ENCODE data around the gene NAXD. TPM values are rescaled to one million over a fixed set of nuclear protein-coding genes. Genes with fewer than 3 reads are reported as not detected.

Gene NAXD
- polyA plus RNA-seq (58.1 and 60.5 TPM in 2 replicates), polyA minus RNA-seq (28.1 and 34.1 TPM in 2 replicates)

GRCh38 chr13:110615322-110616102, at the start of gene NAXD:
Gene NAXD (plus strand): TSS chr13:110615545. CDS start chr13:110615602, 57 bp downstream.
- peak within 1 kb of the TSS; percentile 65 for H3K27ac ChIP-seq (ENCODE audit: low read length)
- no peak for TF ChIP-seq EP300 (conservative IDR thresholded peaks at IDR 0.05; ENCODE audit: poor library complexity, severe bottlenecking)
- peak; percentile 67 for TF ChIP-seq MXI1 (conservative IDR thresholded peaks at IDR 0.05; ENCODE audit: poor library complexity, severe bottlenecking)
- peak; percentile 29 for TF ChIP-seq REST (IDR thresholded peaks at IDR 0.05; ENCODE audit: borderline replicate concordance)
- TF ChIP-seq RAD21 (conservative IDR thresholded peaks at IDR 0.05), result peak; percentile 32
- no peak for TF ChIP-seq CTCF (IDR thresholded peaks at IDR 0.05; ENCODE audit: poor library complexity, severe bottlenecking)
- TF ChIP-seq TAF1 (IDR thresholded peaks at IDR 0.05; ENCODE audit: low read depth), result peak; percentile 25
- peak; percentile 86 for TF ChIP-seq POLR2AphosphoS5 (IDR thresholded peaks at IDR 0.05)
- H4K20me1 ChIP-seq (ENCODE audit: insufficient read depth), result no peaks in the 10 kb centered on the region
- H3K9ac ChIP-seq (ENCODE audit: low read length), result peak within 1 kb of the TSS; percentile 79
- H3K36me3 ChIP-seq (ENCODE audit: insufficient read depth, low read length), result no peaks in the 10 kb centered on the region
- H3K9me3 ChIP-seq (ENCODE audit: low read length), result no peaks in the 10 kb centered on the region
- peaks cover 39% of the 10 kb centered on the region for H3K79me2 ChIP-seq (replicated peaks; ENCODE audit: insufficient read depth, low read length)
- H3K9me2 ChIP-seq (ENCODE audit: insufficient read depth, low read length), result no peaks in the 10 kb centered on the region
- H3K4me3 ChIP-seq (ENCODE audit: low read length), result peak within 1 kb of the TSS; percentile 93
- H3K4me2 ChIP-seq (ENCODE audit: low read length), result peak within 1 kb of the TSS; percentile 80
- H3K27me3 ChIP-seq (ENCODE audit: insufficient read depth, low read depth, low read length), result no peaks in the 10 kb centered on the region
- H3F3A ChIP-seq (ENCODE audit: insufficient read depth, low read length, poor library complexity, severe bottlenecking), result no peaks in the 10 kb centered on the region
- H2AFZ ChIP-seq (ENCODE audit: low read depth, low read length), result peak within 1 kb of the TSS; percentile 75

GRCh38 chr13:110566171-110566570, 49.2 kb upstream of the NAXD start:
- H3K27ac ChIP-seq (ENCODE audit: low read length), result no peak overlapping the region
- no peak overlapping the region for H3K4me2 ChIP-seq (ENCODE audit: low read length)
- TF ChIP-seq TAF1 (IDR thresholded peaks at IDR 0.05; ENCODE audit: low read depth) (no peak), POLR2AphosphoS5 (IDR thresholded peaks at IDR 0.05) (no peak), CTCF (IDR thresholded peaks at IDR 0.05; ENCODE audit: poor library complexity, severe bottlenecking) (no peak), EZH2 (IDR thresholded peaks at IDR 0.05; ENCODE audit: borderline replicate concordance, insufficient read depth, low read length, poor library complexity, severe bottlenecking) (no peak), EP300 (conservative IDR thresholded peaks at IDR 0.05; ENCODE audit: poor library complexity, severe bottlenecking) (no peak), RAD21 (conservative IDR thresholded peaks at IDR 0.05) (no peak), MXI1 (conservative IDR thresholded peaks at IDR 0.05; ENCODE audit: poor library complexity, severe bottlenecking) (no peak), SMC3 (conservative IDR thresholded peaks at IDR 0.05; ENCODE audit: poor library complexity) (no peak), REST (IDR thresholded peaks at IDR 0.05; ENCODE audit: borderline replicate concordance) (no peak)
- H3K9me2 ChIP-seq (ENCODE audit: insufficient read depth, low read length), result no peaks in the 10 kb centered on the region
- no peaks in the 10 kb centered on the region for H3F3A ChIP-seq (ENCODE audit: insufficient read depth, low read length, poor library complexity, severe bottlenecking)
- H3K36me3 ChIP-seq (ENCODE audit: insufficient read depth, low read length), result no peaks in the 10 kb centered on the region
- H3K4me3 ChIP-seq (ENCODE audit: low read length), result no peak overlapping the region
- peaks cover 21% of the 10 kb centered on the region for H3K27me3 ChIP-seq (ENCODE audit: insufficient read depth, low read depth, low read length)
- no peak overlapping the region for H2AFZ ChIP-seq (ENCODE audit: low read depth, low read length)
- H3K9ac ChIP-seq (ENCODE audit: low read length), result no peak overlapping the region
- H3K9me3 ChIP-seq (ENCODE audit: low read length), result no peaks in the 10 kb centered on the region
- H3K79me2 ChIP-seq (replicated peaks; ENCODE audit: insufficient read depth, low read length), result no peaks in the 10 kb centered on the region
- H4K20me1 ChIP-seq (ENCODE audit: insufficient read depth), result no peaks in the 10 kb centered on the region

Measured in neural cell (in vitro differentiated cells).